GM21526 (cell line): ENCODE data around the gene SLAMF9.

ENCODE experiments used
- ATAC-seq: cut with Tn5 transposase; IDR thresholded peaks from one replicate; pipeline ENCODE4 v1.9.1; 2021; ENCODE audit warnings: moderate library complexity; ENCODE audit not compliant: unreplicated experiment, low FRiP score

SLAMF9 gene

DNA sequence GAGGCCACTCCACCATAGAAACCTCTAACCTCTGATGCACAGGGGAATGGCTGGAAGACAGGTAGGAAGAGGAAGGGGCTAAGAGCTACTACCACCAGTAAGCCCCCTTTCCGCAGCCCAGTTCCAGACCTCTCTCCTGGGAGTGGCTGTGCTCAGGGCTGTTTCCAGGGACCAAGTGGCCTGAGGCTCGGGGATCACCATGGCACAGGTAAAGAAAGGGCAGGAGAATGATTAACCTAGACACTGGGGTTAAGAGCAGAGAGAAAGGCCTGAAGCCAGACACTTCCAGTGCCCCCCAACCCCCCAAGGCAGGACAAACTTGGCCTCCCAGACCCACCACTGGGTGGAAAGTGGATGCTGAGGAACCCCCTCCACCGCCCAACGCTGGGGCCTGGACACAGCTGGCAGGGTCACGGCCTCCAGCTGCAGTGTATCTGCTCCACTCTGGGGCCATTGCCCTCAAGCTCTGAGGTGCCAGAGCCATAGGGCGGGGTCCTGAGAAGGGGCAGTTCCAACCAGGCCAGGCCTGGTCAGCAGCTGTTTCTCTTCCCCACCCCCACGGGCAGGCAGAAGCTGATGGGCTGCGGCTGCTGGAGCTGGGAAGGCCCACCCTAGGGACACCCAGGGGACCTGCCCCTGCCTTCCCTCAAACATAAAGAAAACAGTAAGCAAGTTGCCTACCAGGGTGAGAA, 31.4 kb downstream of the SLAMF9 start:
- no peak for ATAC-seq

DNA sequence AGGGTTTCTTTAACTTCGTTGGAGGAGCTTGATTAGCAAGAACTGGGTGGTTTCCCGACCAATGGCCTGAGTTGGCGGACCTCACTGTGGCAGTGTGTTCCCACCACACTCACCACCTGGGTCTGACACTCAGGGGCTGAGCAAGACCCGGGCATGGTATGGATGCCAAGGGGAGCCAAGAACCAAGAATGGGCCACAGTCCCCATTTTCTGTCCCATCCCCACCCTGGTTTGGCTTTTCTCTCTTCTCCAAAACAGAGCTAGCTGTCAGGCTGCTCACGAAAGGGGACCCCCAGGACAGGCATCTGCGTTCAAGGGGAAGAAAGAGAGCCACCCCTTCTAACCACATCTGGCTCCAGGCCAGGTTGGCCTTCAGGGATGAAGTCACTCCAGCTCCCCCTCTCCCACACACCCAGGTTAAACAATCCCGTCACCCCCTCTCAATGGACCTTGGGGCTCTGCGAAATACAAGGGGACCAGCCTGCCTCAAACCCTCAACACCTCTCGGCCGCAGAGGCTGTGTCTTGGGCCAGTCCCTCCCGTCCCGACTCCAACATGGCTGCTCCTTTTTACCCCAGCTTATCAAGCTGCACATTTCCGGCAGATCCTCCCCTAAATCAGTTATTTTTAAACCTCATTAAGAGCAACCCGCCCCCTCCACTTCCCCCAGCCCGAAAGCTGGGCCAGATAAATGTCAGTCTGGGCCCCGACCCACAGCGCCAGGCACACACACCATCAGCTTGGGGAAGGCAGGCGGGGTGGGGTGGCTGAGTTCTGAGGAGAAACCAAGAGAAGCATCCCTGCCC, 32.1 kb downstream of the SLAMF9 start:
- ATAC-seq = no peak

DNA sequence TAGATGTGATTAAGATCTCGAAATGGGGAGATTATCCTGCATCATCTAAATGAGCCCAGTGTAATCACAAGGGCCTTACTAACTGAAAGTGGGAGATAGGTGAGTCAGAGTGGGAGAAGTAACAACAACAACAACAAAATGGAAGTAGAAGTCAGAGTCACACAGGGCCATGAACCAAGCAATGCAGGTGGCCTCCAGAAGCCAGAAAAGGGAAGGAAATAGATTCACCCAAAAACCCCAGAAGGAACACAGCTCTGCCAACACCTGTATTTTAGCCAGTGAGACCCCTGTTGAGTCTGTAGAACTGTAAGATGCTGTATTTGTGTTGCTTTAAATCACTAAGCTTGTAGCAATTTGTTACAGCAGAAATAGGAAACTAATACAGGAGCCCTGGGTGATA, 32.8 kb downstream of the SLAMF9 start:
- peak; percentile 26 for ATAC-seq

DNA sequence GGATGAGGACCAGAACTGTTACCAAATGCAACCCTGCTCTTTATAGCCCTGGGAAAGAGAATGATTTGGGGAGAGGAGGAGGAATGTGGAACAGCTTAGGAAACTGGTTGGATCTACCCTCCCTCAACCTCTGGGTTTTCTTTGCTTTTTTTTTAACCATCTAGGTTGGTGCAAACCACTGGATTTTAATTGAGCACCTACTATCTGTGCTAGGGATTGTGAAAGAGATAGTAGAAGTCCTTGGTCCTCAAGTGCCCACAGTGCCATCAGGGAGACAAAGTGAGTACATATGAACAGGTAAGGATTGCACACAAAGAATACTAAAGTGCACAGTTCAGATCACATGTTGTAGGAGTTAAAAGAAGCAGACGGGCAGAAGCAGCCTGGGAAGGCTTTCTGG, 33.4 kb downstream of the SLAMF9 start:
- ATAC-seq = no peak

DNA sequence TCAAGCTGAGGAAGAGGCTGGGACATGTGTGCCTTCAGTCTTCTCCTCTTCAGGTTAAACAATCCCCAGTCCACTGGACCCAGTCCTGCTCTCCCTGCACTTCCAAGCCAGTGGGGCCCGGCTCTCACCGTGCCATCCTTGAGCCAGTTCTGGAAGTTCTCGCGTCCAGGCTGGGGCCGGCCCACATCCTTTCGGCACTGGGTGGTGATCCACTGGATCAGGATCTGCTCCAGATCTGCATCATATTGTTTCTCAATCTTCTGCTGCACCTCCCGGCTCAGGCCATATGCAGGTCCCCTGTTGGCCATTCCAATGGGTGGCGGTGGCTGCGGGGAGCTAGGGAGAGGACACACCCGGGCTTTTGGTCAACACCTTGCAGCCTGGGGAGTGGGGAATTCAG, 33.8 kb downstream of the SLAMF9 start:
- ATAC-seq = no peak

DNA sequence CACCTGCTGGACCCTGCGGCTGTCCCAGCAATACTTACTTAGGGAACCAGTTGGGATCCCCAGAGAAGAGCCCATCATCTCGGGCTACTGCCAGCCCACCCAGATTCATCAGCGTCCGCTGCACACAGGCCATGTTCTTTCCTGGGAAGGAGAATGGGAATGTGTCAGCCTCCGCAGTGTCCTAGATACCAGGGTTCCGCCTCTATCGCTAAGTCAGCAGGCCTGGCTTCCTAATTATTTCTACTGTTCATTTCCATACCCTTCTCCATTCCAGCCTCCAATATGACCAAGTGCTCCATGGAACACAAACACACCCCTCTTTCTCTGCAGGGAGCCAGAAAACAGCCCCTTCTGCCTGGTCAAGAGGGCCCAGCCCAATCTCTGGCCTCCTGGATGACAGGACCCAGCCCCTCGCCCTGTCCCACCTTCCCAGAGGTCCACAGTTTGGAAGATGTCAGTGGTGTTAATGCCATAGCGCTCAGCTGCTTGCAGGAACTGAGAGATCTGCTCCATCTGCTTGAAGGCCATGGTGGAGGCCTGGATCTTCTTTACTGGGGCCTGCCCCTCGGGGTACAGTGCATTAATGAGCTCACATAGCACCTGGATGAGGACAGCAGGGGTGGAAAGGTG, 34.7 kb downstream of the SLAMF9 start:
- no peak for ATAC-seq

DNA sequence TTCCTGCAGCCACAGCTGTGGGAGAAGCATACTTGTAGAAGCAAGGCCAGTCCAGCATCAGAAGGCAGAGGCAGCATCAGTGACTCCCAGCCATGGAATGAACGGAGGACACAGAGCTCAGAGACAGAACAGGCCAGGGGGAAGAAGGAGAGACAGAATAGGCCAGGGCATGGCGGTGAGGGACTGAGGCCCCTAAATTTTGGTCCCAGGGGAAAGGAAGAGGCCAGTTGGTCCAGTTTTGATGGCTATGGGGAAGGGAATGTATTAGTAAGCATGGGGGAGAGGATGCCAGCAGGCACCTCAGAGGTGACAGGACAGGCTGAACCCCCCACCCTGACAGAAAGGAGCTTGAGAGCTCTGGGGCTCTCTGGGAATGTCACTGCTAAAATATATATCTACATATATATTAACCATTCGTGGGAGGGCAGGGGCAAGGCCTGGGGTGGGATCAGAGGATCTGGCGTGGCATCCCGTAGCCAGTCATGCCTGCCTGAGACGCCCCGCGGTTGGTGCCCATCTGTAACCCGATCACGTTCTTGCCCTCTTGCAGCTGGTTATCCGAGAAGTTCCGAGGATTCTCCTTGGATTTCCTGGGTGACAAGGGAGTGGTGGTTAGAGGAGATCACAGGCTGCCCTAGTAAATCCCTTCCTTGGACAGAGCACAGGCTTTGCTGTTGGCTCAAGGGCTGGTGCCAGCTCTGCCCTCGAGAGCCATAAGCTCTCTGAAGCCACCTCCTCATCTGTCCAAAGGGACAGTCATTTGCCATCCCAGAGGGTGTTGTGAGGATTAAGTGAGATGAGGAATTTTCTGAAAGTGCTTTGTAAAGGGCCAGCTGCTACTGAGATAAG, 35.5 kb downstream of the SLAMF9 start:
- no peak for ATAC-seq

DNA sequence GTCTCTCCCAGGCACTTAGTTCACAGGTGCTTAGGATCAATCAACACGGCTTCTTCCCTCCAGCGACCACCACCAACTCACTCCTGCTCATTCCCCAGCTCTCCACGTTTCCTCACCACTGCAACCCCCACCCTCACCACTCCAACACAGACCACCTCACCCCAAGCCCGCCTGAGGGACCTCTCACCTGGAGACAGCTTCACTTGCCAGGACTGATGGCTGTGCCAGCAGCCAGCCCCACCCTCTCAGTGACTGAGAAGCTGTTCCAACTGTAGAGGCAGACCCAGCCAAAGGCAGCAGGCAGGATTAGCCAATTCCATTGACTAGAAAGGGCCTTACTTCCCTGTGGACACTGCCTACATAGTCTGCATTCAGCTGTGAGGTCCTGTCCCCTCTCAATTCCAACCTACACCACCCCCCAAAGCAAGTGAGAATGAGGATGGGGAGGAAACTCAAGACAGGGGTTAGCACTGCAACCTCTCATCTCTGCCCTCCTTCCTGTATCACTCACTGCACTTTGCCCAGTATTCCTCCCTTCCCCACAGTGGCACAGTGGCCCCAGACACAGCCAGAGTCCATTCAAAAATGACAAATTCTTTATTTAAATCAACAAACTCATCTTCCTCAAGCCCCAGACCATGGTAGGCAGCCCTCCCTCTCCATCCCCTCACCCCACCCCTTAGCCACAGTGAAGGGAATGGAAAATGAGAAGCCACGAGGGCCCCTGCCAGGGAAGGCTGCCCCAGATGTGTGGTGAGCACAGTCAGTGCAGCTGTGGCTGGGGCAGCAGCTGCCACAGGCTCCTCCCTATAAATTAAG, 36.3 kb downstream of the SLAMF9 start:
- ATAC-seq = no peak

DNA sequence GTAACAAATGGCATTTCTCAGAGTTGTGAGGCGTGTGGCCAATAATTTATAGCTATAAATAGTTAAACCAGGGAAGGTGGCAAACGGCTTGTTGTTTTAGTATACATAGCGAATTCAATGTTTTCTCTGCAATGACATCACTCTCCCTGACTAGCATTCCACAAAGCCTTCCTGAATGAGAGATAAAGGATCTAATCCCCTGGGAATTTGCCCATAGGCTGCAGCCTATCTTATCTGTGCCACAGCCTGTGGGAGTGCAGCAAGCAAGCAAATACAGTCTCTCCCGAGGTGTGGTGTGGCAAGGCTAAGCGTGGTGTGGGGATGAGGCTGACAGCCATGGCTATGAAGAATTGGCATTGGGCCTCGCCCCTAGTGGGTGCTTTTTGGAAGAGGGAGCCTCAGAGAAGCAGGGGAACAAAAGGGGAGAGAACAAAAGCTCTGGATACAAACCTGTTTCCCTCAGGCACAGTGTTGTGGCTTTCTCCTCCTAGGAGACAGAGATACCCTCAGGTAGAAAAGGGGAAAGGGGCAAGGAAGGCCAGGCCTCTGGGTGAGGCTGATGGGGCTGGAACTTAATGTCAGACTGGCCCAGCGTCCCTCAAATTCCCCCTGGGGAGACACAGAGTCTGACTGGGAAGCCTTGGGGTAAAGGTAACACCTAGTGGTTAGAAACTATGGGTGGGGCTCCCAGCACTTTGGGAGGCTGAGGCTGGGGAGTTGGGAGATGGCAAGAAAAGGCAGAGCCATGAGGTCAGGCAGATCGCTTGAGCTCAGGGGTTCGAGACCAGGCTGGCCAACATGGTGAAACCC, 37.6 kb downstream of the SLAMF9 start:
- no peak for ATAC-seq

DNA sequence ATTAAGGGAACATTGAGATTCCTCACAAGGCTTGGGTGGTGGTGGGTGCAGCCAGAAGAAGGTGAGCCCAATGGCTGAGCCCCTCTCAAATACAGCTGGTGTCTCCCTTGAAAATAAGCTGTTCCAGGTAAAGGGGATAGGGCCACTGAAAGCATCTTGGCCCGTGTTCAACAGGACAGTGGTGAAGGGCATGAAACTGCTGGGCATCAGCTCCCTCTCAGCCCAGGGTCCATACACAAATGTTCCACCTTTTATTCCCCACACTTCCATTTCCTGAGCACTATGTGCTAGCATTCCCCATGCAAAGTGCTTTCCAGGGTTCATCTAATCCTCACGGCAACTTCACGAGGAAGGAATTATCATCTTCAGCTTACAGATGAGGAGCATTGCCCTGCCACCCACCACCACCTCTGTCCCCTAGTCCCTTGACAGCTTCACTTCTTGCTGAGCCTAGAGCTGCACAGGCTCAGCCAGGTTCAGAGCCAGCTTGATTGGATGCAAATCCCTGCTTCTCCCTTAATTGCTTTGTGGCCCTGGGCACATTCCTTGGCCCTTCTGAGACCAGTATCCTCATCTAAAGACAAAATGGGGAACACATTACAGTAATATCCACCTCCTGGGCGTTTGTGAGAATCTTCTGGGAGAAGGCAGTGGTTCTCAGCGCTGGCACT, 38.3 kb downstream of the SLAMF9 start:
- no peak for ATAC-seq

DNA sequence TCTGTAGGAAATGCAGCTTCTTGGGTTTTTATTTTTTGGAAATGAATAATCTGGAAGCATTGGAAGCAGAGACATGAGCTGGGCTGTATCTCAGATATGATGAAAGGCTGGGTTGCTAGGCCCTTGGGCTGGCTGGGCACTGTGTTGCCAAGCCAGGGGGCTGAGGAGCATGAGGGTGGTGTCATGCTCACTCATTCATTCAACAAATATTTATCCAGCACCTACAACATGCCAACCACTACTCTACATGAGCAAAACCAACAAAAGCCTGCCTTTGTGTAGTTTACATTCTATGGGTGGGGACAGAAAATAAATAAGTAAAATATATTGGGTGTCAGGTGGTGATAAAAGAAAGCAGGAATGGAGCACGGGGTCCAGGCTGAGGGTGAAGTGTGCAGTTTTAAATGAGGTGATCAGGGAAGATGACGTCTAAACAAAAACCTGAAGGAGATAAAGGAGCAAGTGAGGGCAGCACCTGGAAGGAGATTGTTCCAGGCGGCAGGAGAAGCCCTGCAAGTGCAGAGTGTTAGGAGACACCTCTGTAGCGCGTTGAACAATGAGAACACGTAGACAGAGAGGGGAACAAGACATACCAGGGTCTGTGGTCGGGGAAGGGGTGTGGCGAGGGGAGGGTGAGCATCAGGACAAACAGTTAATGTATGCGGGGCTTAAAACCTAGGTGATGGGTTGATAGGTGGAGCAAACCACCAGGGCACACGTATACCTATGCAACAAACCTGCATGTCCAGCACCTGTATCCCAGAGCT, 39.6 kb downstream of the SLAMF9 start:
- no peak for ATAC-seq

DNA sequence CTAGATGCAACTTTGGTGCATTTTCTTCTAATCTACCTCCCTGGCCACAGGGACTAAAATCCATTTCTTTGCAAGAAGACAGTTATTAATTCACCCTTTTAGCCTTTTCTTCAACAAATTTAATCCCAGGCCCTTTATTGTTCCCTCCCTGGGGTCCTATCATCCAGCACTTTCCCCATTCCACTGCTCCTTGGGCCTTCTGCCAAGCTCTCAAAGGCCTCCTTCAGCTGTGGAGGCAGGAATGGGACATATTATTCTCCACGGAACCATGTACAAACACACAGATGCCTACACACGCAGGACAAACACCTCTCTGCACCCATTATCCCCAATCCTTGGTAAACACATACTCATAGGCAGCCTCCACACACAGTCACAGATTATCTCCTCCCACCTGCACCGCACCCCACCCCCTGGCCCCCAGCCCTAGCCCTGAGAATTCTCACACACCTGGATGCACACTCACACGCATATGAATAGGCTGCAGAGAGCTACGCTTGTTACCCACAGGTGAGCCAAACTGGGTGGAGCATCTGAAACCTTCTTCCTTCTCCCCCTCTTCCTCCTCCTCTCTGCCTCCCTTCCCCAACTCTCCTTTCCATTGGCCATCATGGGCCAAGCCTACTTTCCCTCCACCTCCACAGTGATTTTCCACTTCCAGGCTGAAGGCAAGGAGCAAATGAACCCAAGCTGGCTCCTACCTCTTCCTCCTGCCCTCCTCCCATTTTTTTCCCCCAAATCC, 40.4 kb downstream of the SLAMF9 start:
- no peak for ATAC-seq

DNA sequence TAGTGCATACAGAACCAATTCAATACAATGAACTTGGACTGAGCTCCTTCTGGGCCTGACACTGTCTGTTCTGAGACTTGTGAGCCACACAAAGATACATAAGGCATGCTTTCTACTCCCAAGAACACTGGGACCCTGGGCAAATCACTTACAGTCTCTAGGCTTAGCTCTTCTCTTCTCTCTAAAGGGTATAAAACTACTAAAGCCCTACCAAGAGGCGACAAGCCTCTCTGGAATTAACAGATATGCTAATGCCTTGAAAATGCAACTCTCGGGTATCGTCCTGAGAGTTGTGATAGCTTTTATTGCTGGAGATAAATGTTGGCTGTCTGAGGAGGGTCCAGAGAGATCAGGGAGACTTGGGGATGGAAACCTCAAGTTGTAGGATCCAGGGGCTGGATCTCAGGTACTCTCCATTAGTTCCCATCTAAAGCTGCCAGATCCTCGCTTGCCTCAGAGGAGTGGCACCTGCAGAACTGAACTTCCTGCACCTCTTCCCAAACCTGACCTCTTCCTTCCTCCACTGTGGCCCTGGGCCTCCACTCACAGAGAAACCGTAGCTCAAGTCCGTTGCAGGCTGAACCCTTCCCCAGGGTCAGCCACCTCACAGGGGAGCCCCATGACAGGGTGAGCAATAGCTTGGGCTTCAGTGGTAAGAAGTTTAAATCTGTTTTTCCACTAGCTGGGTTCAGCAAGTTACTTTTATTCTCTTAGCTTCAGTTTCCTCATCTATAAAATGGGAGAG, 42.5 kb downstream of the SLAMF9 start:
- ATAC-seq = no peak

DNA sequence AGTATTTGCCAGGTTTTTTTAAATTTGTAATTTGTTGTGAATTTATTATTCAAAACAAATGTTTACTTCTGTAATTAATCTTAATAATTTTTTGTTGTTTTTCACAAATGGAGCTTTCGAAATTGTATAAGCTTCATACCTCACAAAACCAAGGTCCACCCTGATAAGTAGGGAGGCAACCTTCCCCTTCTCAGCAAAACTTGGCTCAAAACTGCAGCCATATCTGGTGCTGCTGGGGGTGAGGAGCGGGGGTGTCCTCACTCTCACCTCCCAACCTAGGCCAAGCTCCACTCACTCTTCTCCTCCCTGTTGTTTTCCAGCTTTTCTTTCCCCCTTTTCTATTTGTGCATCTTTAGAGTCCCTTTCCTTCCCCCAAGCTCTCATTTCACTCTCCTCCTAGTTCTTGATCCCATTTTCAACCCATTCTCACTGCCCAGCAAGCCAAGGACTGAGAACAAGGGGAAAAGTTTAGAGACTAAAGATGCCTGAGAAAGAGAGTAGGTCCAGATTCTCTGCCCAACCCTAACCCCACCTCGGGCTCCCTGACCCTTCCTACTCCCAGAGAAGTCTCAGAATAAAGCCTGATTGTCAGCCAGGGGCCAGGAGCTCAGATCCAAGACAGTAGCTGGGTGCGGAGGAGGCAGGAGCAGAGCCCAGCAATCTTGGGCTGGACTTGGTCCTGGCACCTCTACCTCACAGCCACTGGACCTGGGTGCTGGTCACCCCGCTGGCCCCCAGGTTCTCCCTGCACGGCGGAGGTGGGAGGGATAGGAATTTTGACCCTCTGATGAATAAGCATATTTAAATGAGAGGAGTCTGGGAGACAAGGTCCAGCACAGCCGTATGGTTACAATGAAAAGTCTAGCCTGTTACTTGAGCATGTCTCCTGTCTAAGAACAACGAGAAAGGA, 45.8 kb downstream of the SLAMF9 start:
- no peak for ATAC-seq

DNA sequence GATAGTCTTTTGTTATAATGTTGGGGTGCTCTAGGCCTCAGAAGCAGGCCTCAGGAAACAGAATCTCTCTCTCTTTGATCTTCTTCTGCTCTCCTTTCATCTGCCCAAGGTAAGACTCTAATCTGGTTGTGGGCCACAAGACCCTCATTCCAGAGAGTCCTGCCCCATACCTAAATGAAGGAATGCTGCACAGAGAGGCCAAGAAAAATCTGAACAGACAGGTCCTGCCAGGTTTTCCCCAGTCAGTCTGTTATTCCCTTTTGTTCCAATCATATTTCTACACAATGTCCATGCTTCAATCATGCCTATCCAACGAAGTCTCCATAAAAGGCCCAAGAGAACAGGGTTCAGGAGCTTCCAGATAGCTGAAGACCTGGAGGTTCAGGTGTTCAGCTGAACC, 47.1 kb downstream of the SLAMF9 start:
- ATAC-seq = no peak
